HepG2 (cell line): Measurements from ENCODE around the gene NEFH. TPM values are rescaled to one million over a fixed set of nuclear protein-coding genes. Genes with fewer than 3 reads are reported as not detected.

Experiments
- ATAC-seq: fragments of 200-7000 bp; cut with Tn5 transposase; 3 replicates; pipeline ENCODE4 v1.9.1; 2020; ENCODE audit warnings: mild to moderate bottlenecking, moderate library complexity
- BruUV-seq: library from RNA; stranded (reverse); fragments of 400-500 nt; replicated peaks from 2 replicates; lab custom pipeline; 2021; lab: Mats Ljungman, UMichigan
- CTCF ChIA-PET: fragments of 300-600 bp; formaldehyde crosslinking; extraction: SDS; loops from one replicate; lab custom pipeline; 2021; ENCODE audit warnings: low total read pairs, inconsistent platforms, low intra/inter-chr PET ratio; lab: Yijun Ruan, JAX
- POLR2A ChIA-PET: fragments of 350-600 bp; sonication (Branson Sonifier 250); formaldehyde crosslinking; loops from one replicate; lab custom pipeline; 2020; ENCODE audit warnings: antibody characterized with exemption, inconsistent platforms; lab: Yijun Ruan, JAX
- DNase-seq: peaks from one replicate; pipeline ENCODE4 v3.0.0-alpha.2; 2015; ENCODE audit warnings: low spot score
- FAIRE-seq: peaks from 3 replicates; lab custom pipeline; 2011; peaks lifted over from hg19 to GRCh38; lab: Jason Lieb, UNC
- H2AFZ ChIP-seq: one replicate; pipeline ENCODE4 v1.6.1; 2011; ENCODE audit warnings: low read length, inconsistent platforms
- H3K27ac ChIP-seq: fragments of 300-600 bp; 3 replicates; pipeline ENCODE4 v1.8.0; 2011; ENCODE audit warnings: mixed run types, mild to moderate bottlenecking, mixed read lengths, low read length, inconsistent platforms; ENCODE audit not compliant: insufficient read depth; ENCODE audit errors: extremely low read length
- H3K27me3 ChIP-seq, 2 experiments: fragments of 200-600 bp in 1 of 2; 2 replicates in 1 of 2; 3 replicates in 1 of 2; pipeline versions ENCODE4 v1.6.0 to v1.8.0; 2011; ENCODE audit warnings: low read length in 2 of 2, mild to moderate bottlenecking in 2 of 2, moderate library complexity in 2 of 2, inconsistent platforms in 1 of 2; ENCODE audit not compliant: insufficient read depth in 2 of 2, control insufficient read depth in 1 of 2
- H3K36me3 ChIP-seq, 2 experiments: fragments of 200-600 bp in 1 of 2; replicated peaks in 1 of 2; 2 replicates in 1 of 2; 3 replicates in 1 of 2; pipeline versions ENCODE4 v1.5.1 to v1.8.0; 2011; ENCODE audit warnings: low read length in 2 of 2, inconsistent platforms in 1 of 2; ENCODE audit not compliant: insufficient read depth in 2 of 2, control insufficient read depth in 1 of 2
- H3K4me1 ChIP-seq: 2 replicates; pipeline ENCODE4 v1.5.1; 2012; ENCODE audit warnings: low read length, inconsistent platforms; ENCODE audit not compliant: insufficient read depth
- H3K4me2 ChIP-seq: 2 replicates; pipeline ENCODE4 v1.6.0; 2011; ENCODE audit warnings: low read depth, low read length, inconsistent platforms
- H3K4me3 ChIP-seq, 3 experiments: fragments of 200-600 bp in 1 of 3; sonication (generic), shearing (Covaris generic) in 1 of 3; replicated peaks in 1 of 3; 2 replicates each; pipeline ENCODE4 v1.5.1; 2011 to 2016; ENCODE audit warnings: low read length in 3 of 3, inconsistent platforms in 2 of 3, low read depth in 2 of 3, mild to moderate bottlenecking in 2 of 3, control low read depth in 1 of 3, mixed read lengths in 1 of 3; ENCODE audit not compliant: insufficient read depth in 1 of 3
- H3K79me2 ChIP-seq: one replicate; pipeline ENCODE4 v1.6.1; 2011; ENCODE audit warnings: low read length, inconsistent platforms; ENCODE audit not compliant: insufficient read depth
- H3K9ac ChIP-seq: 2 replicates; pipeline ENCODE4 v1.6.0; 2011; ENCODE audit warnings: mild to moderate bottlenecking, low read depth, low read length, inconsistent platforms; ENCODE audit not compliant: insufficient read depth
- H3K9me3 ChIP-seq: 2 replicates; pipeline ENCODE4 v1.5.1; 2012; ENCODE audit warnings: mild to moderate bottlenecking, low read length
- H4K20me1 ChIP-seq: 2 replicates; pipeline ENCODE4 v1.6.0; 2011; ENCODE audit warnings: inconsistent platforms, mild to moderate bottlenecking, low read length, moderate library complexity; ENCODE audit not compliant: insufficient read depth
- ARID5B ChIP-seq: IDR thresholded peaks from 2 replicates; pipeline ENCODE4 v1.4.0; 2020; ENCODE audit warnings: mild to moderate bottlenecking, missing genetic modification reagents
- FOXK1 ChIP-seq: sonication (generic); formaldehyde crosslinking; IDR thresholded peaks from 2 replicates; pipeline ENCODE4 v1.4.0; 2020; ENCODE audit warnings: low read depth, missing genetic modification reagents, borderline replicate concordance
- GABPB1 ChIP-seq: IDR thresholded peaks from 2 replicates; pipeline ENCODE4 v1.6.1; 2016; ENCODE audit warnings: mild to moderate bottlenecking, missing genetic modification reagents, moderate library complexity, missing compliant biosample characterization
- KDM1A ChIP-seq: IDR thresholded peaks from 2 replicates; pipeline ENCODE4 v1.6.1; 2016; ENCODE audit warnings: missing compliant biosample characterization
- MATR3 ChIP-seq: sonication (generic); formaldehyde crosslinking; IDR thresholded peaks from 2 replicates; pipeline ENCODE4 v1.4.0; 2020; ENCODE audit warnings: missing genetic modification reagents
- MLLT10 ChIP-seq: sonication (generic); formaldehyde crosslinking; IDR thresholded peaks from 2 replicates; pipeline ENCODE4 v1.4.0; 2020; ENCODE audit warnings: missing genetic modification reagents
- RXRA ChIP-seq: sonication (generic); formaldehyde crosslinking; IDR thresholded peaks from 2 replicates; pipeline ENCODE4 v1.5.1; 2020; ENCODE audit warnings: missing genetic modification reagents
- ZGPAT ChIP-seq: IDR thresholded peaks from 2 replicates; pipeline ENCODE4 v1.6.1; 2016; ENCODE audit warnings: mild to moderate bottlenecking
- ZNF501 ChIP-seq: sonication (generic); formaldehyde crosslinking; IDR thresholded peaks from 2 replicates; pipeline ENCODE4 v1.5.1; 2020; ENCODE audit warnings: mild to moderate bottlenecking, moderate library complexity, missing genetic modification reagents
- ZNF878 ChIP-seq: sonication (generic); formaldehyde crosslinking; IDR thresholded peaks from 2 replicates; pipeline ENCODE4 v1.8.1; 2023; ENCODE audit warnings: mild to moderate bottlenecking, missing genetic modification reagents, moderate library complexity
- WGBS: methylation state at CpG from one replicate; pipeline ENCODE4 v1.1.6; 2017; ENCODE audit warnings: low lambda C conversion rate; 5-methylcytosine and 5-hydroxymethylcytosine counted together
- in situ Hi-C: cut with HindIII; loops from 2 replicates; pipeline ENCODE4 v1.10.0; 2017; ENCODE audit warnings: low pct_unique_long_range_greater_than_20kb; ENCODE audit not compliant: extremely low pct_ligation_motif_present
- intact Hi-C: fragments of 100-400 bp; cut with micrococcal nuclease; formaldehyde crosslinking; loops from one replicate; pipeline ENCODE4 v1.10.0; 2022; ENCODE audit not compliant: unreplicated experiment
- polyA plus RNA-seq, 8 experiments: library from polyadenylated mRNA; depleted of rRNA in 3 of 8; stranded (reverse) in 7 of 8; unstranded in 1 of 8; fragments of >200 nt; fragmentation: Illumina TruSeq in 4 of 8; extraction: Trizol in 4 of 8; gene quantifications; 2 replicates each; pipeline versions ENCODE4 v1.2.1 to v1.2.3, GENCODE V29; 2011 to 2016; ENCODE audit warnings: low read depth in 4 of 8, missing spikeins in 1 of 8, mixed read lengths in 1 of 8; ENCODE audit not compliant: insufficient read depth in 1 of 8
- total RNA-seq, 5 experiments: library from RNA; depleted of rRNA; stranded (reverse); fragments of >200 nt; fragmentation: Illumina TruSeq; extraction: Trizol; gene quantifications; 2 replicates each; pipeline ENCODE4 v1.2.3, GENCODE V29; 2016; ENCODE audit warnings: low read depth in 1 of 5
- TF ChIP-seq, protein P1 (sequence below): sonication (generic); formaldehyde crosslinking; IDR thresholded peaks from 2 replicates; pipeline ENCODE4 v1.4.0; 2020; ENCODE audit warnings: missing genetic modification reagents
- TF ChIP-seq, protein P2 (sequence below): sonication (generic); formaldehyde crosslinking; IDR thresholded peaks from 2 replicates; pipeline ENCODE4 v1.4.0; 2020; ENCODE audit warnings: missing genetic modification reagents, borderline replicate concordance

Gene NEFH
- total and polyA plus RNA-seq, 2 of the 13 experiments (the other 11 are each of a cell fraction or from before 2014, with no cell fraction given): not detected

DNA sequence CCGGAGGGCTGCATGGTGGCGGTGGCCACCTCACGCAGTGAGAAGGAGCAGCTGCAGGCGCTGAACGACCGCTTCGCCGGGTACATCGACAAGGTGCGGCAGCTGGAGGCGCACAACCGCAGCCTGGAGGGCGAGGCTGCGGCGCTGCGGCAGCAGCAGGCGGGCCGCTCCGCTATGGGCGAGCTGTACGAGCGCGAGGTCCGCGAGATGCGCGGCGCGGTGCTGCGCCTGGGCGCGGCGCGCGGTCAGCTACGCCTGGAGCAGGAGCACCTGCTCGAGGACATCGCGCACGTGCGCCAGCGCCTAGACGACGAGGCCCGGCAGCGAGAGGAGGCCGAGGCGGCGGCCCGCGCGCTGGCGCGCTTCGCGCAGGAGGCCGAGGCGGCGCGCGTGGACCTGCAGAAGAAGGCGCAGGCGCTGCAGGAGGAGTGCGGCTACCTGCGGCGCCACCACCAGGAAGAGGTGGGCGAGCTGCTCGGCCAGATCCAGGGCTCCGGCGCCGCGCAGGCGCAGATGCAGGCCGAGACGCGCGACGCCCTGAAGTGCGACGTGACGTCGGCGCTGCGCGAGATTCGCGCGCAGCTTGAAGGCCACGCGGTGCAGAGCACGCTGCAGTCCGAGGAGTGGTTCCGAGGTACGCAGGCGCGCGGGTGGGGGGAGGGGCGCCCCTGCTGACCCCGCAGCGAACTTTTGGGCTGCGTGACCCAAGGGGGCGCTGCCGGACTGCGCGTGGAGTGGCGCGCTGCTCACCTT, 670 bp downstream of the NEFH start:
- intact Hi-C loops (no loop called here), in situ Hi-C loops (no loop called here)
- POLR2A ChIA-PET: no interaction called here
- Histone ChIP-seq H3K79me2 (no peaks in the 10 kb centered on the region), H3K4me2 (no peak overlapping the region), H2AFZ (no peak overlapping the region), H3K27ac (no peak overlapping the region), H4K20me1 (peaks cover 7% of the 10 kb centered on the region; the same call in 1 of the 2 replicates), H3K36me3 (no peaks in the 10 kb centered on the region), H3K9ac (no peak overlapping the region), H3K4me3 (no peak overlapping the region), H3K27me3 (peaks cover 10 to 40% of the 10 kb centered on the region in 2 experiments), H3K9me3 (no peaks in the 10 kb centered on the region), H3K4me1 (peaks cover 13% of the 10 kb centered on the region; the same call in 1 of the 2 replicates)
- WGBS: 81% methylated on average over 106 of the region's 107 CpGs
- no peak for ATAC-seq
- DNase-seq: no peak
- CTCF ChIA-PET: no interaction called here
- BruUV-seq: no TSS peak
- no peak for FAIRE-seq
- TF ChIP-seq MATR3 (no peak), ARID5B (CRISPR knock-in tag) (no peak), GABPB1 (CRISPR knock-in tag) (no peak), RXRA (CRISPR knock-in tag) (no peak), MLLT10 (CRISPR knock-in tag) (no peak), ZNF501 (CRISPR knock-in tag) (no peak), ZGPAT (no peak), ZNF878 (CRISPR knock-in tag) (no peak), KDM1A (no peak), FOXK1 (no peak)
- TF ChIP-seq, protein P1, sequence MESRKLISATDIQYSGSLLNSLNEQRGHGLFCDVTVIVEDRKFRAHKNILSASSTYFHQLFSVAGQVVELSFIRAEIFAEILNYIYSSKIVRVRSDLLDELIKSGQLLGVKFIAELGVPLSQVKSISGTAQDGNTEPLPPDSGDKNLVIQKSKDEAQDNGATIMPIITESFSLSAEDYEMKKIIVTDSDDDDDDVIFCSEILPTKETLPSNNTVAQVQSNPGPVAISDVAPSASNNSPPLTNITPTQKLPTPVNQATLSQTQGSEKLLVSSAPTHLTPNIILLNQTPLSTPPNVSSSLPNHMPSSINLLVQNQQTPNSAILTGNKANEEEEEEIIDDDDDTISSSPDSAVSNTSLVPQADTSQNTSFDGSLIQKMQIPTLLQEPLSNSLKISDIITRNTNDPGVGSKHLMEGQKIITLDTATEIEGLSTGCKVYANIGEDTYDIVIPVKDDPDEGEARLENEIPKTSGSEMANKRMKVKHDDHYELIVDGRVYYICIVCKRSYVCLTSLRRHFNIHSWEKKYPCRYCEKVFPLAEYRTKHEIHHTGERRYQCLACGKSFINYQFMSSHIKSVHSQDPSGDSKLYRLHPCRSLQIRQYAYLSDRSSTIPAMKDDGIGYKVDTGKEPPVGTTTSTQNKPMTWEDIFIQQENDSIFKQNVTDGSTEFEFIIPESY (CRISPR knock-in tag): peak; percentile 50; the same call in 1 of the 2 replicates
- TF ChIP-seq, protein P2, sequence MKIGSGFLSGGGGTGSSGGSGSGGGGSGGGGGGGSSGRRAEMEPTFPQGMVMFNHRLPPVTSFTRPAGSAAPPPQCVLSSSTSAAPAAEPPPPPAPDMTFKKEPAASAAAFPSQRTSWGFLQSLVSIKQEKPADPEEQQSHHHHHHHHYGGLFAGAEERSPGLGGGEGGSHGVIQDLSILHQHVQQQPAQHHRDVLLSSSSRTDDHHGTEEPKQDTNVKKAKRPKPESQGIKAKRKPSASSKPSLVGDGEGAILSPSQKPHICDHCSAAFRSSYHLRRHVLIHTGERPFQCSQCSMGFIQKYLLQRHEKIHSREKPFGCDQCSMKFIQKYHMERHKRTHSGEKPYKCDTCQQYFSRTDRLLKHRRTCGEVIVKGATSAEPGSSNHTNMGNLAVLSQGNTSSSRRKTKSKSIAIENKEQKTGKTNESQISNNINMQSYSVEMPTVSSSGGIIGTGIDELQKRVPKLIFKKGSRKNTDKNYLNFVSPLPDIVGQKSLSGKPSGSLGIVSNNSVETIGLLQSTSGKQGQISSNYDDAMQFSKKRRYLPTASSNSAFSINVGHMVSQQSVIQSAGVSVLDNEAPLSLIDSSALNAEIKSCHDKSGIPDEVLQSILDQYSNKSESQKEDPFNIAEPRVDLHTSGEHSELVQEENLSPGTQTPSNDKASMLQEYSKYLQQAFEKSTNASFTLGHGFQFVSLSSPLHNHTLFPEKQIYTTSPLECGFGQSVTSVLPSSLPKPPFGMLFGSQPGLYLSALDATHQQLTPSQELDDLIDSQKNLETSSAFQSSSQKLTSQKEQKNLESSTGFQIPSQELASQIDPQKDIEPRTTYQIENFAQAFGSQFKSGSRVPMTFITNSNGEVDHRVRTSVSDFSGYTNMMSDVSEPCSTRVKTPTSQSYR (CRISPR knock-in tag): peak; percentile 43; the same call in 1 of the 2 replicates
